ENCODE measurements around the gene P2RY12. TPM values are rescaled to one million over a fixed set of nuclear protein-coding genes. Genes with fewer than 3 reads are reported as not detected.

The P2RY12 gene
- total RNA-seq, 6 donors from 2014 or later: 0.22 to 3.9 (median 2.8) TPM; not detected in 1

- H3K9me3 ChIP-seq: no peaks in the 10 kb centered on the region
- no peak for DNase-seq
- H3K4me3 ChIP-seq: no peak within 1 kb of the TSS
- no peaks in the 10 kb centered on the region for H3K36me3 ChIP-seq
- TF ChIP-seq, protein P1, sequence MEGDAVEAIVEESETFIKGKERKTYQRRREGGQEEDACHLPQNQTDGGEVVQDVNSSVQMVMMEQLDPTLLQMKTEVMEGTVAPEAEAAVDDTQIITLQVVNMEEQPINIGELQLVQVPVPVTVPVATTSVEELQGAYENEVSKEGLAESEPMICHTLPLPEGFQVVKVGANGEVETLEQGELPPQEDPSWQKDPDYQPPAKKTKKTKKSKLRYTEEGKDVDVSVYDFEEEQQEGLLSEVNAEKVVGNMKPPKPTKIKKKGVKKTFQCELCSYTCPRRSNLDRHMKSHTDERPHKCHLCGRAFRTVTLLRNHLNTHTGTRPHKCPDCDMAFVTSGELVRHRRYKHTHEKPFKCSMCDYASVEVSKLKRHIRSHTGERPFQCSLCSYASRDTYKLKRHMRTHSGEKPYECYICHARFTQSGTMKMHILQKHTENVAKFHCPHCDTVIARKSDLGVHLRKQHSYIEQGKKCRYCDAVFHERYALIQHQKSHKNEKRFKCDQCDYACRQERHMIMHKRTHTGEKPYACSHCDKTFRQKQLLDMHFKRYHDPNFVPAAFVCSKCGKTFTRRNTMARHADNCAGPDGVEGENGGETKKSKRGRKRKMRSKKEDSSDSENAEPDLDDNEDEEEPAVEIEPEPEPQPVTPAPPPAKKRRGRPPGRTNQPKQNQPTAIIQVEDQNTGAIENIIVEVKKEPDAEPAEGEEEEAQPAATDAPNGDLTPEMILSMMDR (IDR thresholded peaks at IDR 0.05): no peak
- TF ChIP-seq POLR2A (IDR thresholded peaks at IDR 0.05) (no peak), EP300 (IDR thresholded peaks at IDR 0.05) (no peak), POLR2AphosphoS5 (IDR thresholded peaks at IDR 0.05) (no peak)
- peaks cover 0 to 4% (median 0%) of the 10 kb centered on the region in 4 donors for H3K4me1 ChIP-seq
- no peaks in the 10 kb centered on the region for H3K27me3 ChIP-seq
- WGBS, 2 donors: 71 to 78% methylated on average over 7 of the region's 7 CpGs
- no peak within 1 kb of the TSS for H3K27ac ChIP-seq
- ATAC-seq (ENCODE audit: low FRiP score in 2 of 2): no peak
Observed at GRCh38 chr3:151316267-151316991, 68.1 kb downstream of the P2RY12 start, which contains the start of gene GPR87. Gene GPR87 (minus strand): TSS chr3:151316820. CDS start chr3:151300100, 16,720 bp downstream.

GRCh38 chr3:151315846-151316245 lies 68.7 kb downstream of the P2RY12 start:
- no peak overlapping the region for H3K27ac ChIP-seq
- H3K36me3 ChIP-seq: no peaks in the 10 kb centered on the region
- no peaks in the 10 kb centered on the region for H3K27me3 ChIP-seq
- H3K9me3 ChIP-seq: no peaks in the 10 kb centered on the region
- DNase-seq (no peak), ATAC-seq (ENCODE audit: low FRiP score in 2 of 2) (no peak)
- H3K4me3 ChIP-seq: no peak overlapping the region
- TF ChIP-seq EP300 (IDR thresholded peaks at IDR 0.05) (no peak), POLR2AphosphoS5 (IDR thresholded peaks at IDR 0.05) (no peak), POLR2A (IDR thresholded peaks at IDR 0.05) (no peak)
- TF ChIP-seq, protein P1 (IDR thresholded peaks at IDR 0.05): no peak
- WGBS, 2 donors: 84 to 93% methylated on average over 2 of the region's 2 CpGs
- peaks cover 0 to 4% (median 0%) of the 10 kb centered on the region in 4 donors for H3K4me1 ChIP-seq

- TF ChIP-seq EP300 (IDR thresholded peaks at IDR 0.05): no peak
- TF ChIP-seq POLR2AphosphoS5 (IDR thresholded peaks at IDR 0.05): no peak
- no peak for TF ChIP-seq POLR2A (IDR thresholded peaks at IDR 0.05)
- TF ChIP-seq, protein P1 (IDR thresholded peaks at IDR 0.05): no peak
- peaks cover 0 to 4% (median 0%) of the 10 kb centered on the region in 4 donors for H3K4me1 ChIP-seq
- H3K27me3 ChIP-seq: no peaks in the 10 kb centered on the region
- no peak overlapping the region for H3K4me3 ChIP-seq
- no peak for ATAC-seq (ENCODE audit: low FRiP score in 2 of 2)
- DNase-seq: no peak
- H3K36me3 ChIP-seq: no peaks in the 10 kb centered on the region
- WGBS, 2 donors: 89 to 95% methylated on average over 2 of the region's 2 CpGs
- no peaks in the 10 kb centered on the region for H3K9me3 ChIP-seq
- no peak overlapping the region for H3K27ac ChIP-seq
Observed at GRCh38 chr3:151315136-151315535, 69.4 kb downstream of the P2RY12 start.

DNA sequence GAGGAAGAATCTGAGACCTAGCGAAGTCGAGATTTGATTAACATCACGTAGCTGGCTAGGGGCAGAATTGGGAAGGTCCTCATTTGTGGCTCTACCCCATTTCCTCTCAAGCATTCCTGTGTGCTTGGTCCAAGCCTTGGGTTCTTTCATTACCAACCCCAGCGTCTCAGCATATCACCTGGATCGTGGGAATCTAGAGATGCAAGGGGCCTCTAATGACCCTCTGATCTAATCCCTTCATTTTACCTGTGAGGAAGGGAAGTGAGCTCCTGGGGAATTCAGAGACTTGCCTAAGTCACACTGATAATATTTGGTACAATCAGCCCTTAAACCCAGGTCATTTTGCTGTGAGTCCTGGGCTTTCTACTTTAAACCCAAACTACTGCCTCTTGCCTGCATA lies 70.0 kb downstream of the P2RY12 start:
- ATAC-seq (ENCODE audit: low FRiP score in 2 of 2) (no peak), DNase-seq (no peak)
- 92 to 96% methylated on average over 5 of the region's 5 CpGs for WGBS, 2 donors
- Histone ChIP-seq H3K27me3 (no peaks in the 10 kb centered on the region), H3K4me1 (peaks cover 0 to 4% (median 0%) of the 10 kb centered on the region in 4 donors), H3K9me3 (no peaks in the 10 kb centered on the region), H3K27ac (no peak overlapping the region), H3K36me3 (no peaks in the 10 kb centered on the region), H3K4me3 (no peak overlapping the region)
- TF ChIP-seq EP300 (IDR thresholded peaks at IDR 0.05): no peak
- TF ChIP-seq, protein P1 (IDR thresholded peaks at IDR 0.05): no peak
- TF ChIP-seq POLR2AphosphoS5 (IDR thresholded peaks at IDR 0.05): no peak
- TF ChIP-seq POLR2A (IDR thresholded peaks at IDR 0.05): no peak

GRCh38 chr3:151314137-151314536 lies 70.4 kb downstream of the P2RY12 start:
- DNase-seq: no peak
- Histone ChIP-seq H3K27ac (no peak overlapping the region), H3K4me1 (peaks cover 0 to 4% (median 0%) of the 10 kb centered on the region in 4 donors), H3K4me3 (no peak overlapping the region), H3K9me3 (no peaks in the 10 kb centered on the region), H3K27me3 (no peaks in the 10 kb centered on the region), H3K36me3 (no peaks in the 10 kb centered on the region)
- no peak for TF ChIP-seq POLR2AphosphoS5 (IDR thresholded peaks at IDR 0.05)
- no peak for TF ChIP-seq POLR2A (IDR thresholded peaks at IDR 0.05)
- TF ChIP-seq, protein P1 (IDR thresholded peaks at IDR 0.05): no peak
- TF ChIP-seq EP300 (IDR thresholded peaks at IDR 0.05): no peak
- ATAC-seq (ENCODE audit: low FRiP score in 2 of 2): no peak
- WGBS, 2 donors: 93 to 97% methylated on average over 2 of the region's 2 CpGs
